Measurements from ENCODE around the gene RMND1.
"Not testable (repeated sequence)": the region's sequence is repeated elsewhere in the genome, so short reads cannot be mapped to it uniquely, and the experiment has no call there.

Gene RMND1

DNA sequence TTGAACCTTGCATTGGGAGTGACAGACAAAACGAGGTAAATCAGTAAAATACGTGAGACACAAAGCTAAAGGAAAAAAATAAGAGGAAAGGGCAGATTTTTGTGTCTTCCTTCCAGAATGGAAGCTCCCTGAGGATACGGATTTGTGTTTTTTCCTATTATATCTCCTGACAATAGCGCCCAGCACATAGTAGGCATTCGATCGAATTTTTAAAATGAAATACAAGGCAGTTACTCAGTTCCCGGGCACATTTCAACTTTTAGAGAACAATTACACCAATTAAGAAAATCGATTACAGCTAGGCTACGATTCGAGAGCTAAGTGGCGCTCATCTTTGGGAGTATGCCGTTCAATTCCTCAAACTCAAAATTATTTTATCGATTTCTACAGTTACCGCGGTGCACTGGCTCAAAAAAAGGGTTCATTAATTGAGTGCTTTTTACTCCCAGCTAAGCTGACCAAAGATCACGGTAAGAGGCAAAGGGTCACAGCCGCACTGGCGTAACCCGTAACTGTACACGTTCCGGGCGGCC is 443 bp downstream of the RMND1 start:
- DNase-seq (ENCODE audit: low spot score), result no peak

DNA sequence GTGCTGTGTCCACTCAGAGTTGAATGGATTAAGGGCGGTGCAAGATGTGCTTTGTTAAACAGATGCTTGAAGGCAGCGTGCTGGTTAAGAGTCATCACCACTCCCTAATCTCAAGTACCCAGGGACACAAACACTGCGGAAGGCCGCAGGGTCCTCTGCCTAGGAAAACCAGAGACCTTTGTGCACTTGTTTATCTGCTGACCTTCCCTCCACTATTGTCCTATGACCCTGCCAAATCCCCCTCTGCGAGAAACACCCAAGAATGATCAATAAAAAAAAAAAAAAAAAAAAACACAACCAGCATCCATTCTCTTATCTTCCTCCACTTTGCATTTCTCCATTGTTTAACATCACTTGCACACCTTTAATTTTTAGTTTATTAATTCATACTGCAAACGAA is 998 bp downstream of the RMND1 start:
- DNase-seq (ENCODE audit: low spot score), result not testable (repeated sequence)

DNA sequence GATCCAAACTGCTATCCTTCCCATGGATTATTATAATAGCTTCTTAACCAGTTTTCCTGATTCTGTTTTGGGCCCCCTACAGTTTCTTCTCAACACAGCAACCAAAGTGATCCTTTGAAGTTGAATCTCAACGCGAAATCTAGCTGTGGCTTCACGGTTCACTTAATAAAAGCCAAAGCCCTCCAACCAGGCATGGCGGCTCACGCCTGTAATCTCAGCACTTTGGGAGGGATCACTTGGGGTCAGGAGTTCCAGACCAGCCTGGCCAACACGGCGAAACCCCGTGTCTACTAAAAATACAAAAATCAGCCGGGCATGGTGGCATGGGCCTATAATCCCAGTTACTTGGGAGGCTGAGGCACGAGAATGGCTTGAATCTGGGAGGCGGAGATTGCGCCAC is 3.3 kb downstream of the RMND1 start:
- DNase-seq (ENCODE audit: low spot score), result no peak

DNA sequence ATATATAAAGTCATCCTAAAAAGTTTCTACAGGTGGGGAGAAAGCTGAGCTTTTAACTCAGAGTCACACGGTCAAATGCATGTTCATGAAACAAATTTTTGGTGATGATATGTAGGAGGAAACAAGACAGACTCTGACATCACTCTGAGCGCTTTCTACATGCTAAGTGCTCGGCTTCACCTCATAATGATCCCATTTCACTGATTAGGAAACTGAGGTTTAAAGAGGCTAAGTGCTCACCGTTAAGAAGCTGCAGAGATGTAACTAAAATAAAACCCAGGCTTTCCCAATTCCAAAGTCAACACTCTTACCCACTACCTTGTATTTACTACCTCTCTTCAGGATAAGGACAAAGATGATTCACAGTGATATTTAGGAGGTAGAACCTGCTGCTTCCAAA is 4.7 kb downstream of the RMND1 start:
- no peak for DNase-seq (ENCODE audit: low spot score)

DNA sequence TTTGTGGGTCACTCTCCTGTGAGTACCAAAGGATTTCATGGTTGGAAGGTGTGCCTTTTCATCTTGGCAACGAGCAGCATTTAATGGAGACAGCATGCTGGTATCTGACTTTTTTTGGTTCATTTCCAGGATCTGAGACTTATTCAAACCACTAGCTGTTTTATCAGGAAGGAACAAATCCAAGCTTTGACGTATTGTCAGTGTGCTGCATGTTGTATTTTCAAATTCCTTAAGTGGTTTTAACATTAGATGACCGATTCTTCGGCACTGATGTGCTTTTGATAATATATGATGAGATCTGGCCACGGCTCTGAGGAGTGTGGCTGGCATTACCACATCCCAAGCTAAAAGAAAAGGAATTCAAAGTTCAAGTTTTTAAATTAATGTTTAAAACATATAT is 6.4 kb downstream of the RMND1 start:
- no peak for DNase-seq (ENCODE audit: low spot score)

DNA sequence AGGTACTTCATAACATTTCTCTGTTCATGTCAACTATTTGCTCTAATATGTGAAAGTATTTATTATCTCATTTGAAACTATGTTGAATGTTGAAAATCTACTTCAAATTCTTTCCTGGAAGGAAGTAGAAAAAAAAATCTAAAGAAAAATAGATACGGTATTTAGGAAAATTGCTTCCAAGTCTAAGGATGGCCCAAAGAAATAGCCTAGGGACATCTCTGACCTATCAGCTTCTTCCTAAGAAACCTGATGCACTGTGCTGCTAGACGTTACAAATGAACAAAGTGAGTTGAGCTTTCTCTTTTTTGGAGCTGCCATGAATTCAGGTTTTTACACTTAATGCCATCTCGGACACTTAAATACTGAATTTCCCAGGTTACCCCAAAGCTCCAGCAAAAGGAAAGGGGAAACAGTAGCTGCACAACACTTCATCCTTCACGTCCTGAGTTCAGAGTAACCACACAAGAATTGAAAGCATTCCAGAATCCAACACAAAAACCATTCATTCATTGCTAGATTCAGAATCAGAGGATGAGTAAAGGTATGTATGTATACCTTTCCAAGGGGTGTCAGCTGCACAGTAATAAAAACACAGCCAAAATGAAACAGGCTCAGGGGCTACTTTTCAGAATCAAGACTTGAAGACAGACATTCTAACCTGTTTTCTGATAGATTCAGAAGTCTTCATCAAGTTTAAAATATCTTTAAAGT is 7.9 kb downstream of the RMND1 start:
- no peak for DNase-seq (ENCODE audit: low spot score)

DNA sequence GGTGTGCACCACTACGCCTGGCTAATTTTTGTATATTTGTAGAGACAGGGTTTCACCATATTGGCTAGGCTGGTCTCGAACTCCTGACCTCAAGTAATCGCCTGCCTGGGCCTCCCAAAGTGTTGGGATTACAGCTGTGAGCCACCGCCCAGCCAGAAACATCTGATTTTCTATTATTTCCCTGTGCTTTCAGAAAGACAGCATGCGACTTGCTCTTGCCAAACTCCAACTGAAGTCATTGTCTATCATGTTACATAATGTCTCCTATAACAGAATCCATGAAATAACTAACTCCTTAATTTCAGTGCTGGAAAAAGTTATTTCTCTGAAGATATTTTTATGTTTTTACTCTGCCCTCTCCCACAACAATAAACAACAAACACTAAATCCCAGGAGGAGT is 8.5 kb downstream of the RMND1 start:
- DNase-seq (ENCODE audit: low spot score), result no peak

DNA sequence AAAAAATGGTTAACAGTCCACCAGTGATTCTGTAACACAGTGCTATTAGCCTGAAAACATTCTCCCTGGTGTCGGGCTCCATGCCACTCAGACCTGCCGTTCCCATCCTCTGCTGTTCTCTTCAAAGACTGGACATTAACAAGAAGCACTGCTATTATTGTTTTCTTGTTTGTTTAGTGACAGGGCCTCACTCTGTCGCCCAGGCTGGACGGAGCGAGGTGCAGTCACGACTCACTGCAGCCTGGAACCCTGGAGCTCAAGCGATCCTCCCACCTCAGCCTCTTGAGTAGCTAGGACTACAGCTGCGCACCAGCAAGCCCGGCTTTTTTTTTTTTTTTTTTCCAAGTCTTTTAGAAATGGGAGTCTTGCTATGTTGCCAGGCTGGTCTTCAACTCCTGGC is 9.6 kb downstream of the RMND1 start:
- no peak for DNase-seq (ENCODE audit: low spot score)

DNA sequence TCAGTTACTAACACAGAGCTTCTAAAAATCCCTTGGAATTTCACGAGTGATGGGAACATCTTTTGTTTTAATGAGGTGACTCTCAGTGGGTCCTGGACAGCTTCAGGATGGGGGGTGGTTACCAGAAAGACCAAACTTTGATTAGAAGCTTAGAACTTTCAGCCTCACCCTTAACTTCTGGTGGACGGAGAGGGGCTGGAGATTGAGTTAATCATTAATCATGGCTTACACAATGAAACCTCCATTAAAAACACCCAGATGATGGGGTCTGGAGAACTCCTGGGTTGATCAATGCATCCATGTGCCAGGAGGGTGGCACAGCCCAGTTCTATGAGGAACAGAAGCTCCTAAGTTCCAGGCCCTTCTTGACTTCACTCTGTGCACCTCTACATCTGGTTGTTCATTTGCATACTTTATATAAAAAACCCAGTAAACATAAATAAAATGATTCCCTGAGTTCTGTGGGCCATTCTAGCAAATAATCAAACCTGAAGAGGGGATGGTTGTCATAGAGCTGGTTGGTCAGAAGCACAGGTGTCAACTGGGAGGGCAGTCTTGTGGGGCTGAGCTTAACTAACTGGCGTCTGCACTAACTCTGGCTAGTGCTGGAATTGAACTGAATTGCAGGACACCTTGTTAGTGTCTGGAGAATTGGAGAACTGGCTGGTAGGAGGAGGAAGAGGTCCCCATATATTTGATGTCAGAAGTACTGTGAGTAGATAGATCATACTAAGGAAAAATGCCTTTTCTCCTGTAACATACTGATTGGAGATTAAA is 10.3 kb downstream of the RMND1 start:
- no peak for DNase-seq (ENCODE audit: low spot score)

DNA sequence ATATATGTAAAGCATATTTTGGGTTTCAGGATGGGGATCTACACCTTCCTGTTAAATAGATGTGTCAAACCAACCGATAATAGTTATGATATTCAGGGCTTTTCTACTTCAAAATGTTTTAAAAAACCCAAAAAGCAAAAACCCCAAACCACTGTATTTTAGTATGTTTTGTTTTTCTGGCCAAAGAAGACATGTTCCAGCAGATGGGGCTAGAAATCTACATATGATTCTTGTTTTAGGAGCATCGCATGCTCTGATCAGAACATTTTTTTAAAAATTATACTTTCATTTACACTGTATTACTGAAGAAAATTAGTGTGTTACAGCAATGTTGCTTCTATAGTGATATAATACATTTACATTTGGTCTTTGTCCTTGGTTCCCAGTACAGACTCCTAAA is 11.0 kb downstream of the RMND1 start:
- no peak for DNase-seq (ENCODE audit: low spot score)

DNA sequence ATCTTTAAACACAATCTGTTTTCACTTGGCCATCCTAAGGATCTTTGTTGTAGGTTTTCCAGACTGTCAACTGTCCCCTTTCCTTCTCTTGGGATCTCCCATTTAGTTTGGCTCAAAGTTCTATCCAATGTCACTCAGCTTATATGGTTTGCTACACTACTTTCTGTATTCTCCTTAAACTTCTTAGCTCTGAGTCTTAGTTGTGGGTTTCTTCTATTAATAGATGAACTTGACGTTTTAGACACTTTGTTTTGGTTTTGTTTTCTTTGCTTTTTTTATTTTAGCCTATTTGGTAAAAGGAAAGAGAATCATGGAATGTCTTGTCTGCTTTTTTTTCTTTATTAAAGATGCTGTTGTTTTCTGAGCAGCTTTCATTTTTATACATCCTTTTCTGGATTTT is 11.4 kb downstream of the RMND1 start:
- DNase-seq (ENCODE audit: low spot score), result no peak

DNA sequence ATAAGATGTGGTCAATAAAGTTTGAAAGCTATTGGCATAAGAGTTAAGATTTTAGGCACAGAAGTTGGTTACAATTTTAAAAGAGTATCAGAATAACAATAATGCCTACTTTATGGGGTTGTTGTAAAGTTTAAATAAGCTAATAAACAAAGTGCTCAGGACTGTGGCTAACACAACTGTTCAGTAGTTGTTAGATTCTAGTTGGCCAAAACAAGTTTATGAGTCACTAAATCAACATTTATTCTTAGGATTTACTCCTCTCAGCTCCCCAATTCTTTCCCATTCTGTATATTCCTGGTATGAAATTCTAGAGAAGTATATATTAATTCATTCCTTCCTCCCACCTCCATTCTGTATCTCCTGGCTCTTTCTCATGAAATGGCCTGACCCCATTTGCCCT is 14.5 kb downstream of the RMND1 start:
- no peak for DNase-seq (ENCODE audit: low spot score)

DNA sequence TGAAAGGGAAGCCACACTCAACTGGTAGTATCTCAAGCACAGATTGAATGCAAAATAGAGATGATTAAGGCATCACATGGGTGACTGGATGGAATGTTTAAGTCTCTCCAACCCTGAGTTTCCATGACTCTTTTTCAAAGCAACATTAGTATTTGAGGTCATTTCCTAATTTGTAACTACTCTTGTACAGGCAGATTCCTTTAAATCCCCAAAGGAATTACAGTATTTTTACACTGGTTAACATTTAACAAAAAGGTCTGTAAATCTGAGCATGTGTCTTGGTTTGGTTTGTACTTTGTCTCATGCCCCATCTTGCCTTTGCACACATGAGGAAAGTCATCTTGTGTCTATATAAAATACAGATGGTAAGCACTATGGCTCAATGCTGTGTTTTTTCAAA is 15.1 kb downstream of the RMND1 start:
- DNase-seq (ENCODE audit: low spot score), result no peak

DNA sequence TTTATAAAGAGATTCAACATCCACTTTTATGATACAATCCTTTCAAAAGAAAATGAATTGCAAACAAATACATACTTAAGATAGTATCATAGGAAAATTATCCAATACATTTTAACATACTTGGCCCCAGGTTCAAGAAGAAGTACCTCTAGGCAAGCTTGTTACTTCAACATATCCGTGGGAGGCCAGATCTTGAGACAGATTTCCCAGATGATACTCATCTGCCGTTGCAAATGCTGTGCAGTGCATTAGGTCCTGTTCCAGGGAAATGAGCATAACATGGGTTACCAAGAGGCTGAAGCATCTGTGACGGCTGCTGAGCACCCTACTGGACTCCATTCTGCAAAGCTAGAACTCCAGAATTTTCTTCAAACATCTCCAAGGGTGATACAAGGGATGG is 15.6 kb downstream of the RMND1 start:
- no peak for DNase-seq (ENCODE audit: low spot score)

DNA sequence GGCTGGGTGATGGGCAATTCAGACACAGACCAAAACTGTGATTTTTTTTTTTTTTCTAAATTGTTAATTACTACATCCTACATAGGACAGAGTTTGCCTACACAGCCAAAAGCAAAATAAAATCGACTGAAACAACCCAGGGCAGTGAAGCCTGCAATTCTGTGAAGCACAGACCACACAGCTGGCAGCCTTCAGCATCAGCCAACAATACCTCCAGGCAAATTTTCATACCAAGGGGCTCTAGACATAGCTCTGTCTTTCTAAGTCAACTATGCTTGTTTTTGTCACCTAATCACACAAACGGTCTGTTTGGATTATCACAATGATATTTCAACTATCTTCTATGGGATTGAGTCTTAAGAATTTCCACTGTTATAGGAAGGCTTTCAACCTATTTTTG is 17.6 kb downstream of the RMND1 start:
- DNase-seq (ENCODE audit: low spot score), result no peak

DNA sequence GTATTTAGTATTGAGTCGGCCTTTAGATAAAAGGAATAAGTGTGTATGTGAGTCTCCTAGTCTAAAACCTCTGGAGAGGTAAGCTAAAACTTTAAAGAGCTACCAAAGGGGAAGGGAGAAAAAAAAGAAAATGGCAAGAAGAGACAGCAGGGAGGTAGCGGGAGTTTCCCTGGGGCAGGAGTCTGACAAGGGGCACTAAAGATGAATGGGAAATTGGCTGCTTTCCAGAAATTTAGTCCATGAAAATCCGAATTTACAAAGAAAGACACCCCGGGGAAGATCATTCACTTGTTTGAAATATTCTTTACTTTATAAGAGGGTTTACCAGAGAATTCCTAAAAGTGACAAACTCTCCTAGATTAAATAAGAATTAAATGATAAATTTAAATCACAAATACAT is 19.3 kb downstream of the RMND1 start:
- DNase-seq (ENCODE audit: low spot score), result no peak

DNA sequence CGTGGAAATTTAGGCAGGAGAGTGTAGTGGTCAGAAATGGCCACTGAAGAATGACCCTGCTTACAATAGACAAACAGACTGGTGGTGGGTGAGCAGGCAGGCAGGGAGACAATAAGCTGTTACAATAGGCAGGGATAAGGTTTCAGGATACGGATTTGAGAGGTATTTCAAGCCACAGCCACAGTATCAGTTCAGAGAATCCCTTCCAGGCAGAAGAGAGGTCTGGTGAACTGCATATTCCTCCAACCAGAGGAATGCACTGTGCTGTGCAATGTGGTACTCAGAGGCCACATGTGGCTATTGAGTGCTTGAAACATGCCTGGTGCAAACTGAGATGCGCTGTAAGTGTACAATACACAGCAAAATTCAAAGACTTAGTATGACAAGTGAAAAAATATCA is 20.6 kb downstream of the RMND1 start:
- no peak for DNase-seq (ENCODE audit: low spot score)

DNA sequence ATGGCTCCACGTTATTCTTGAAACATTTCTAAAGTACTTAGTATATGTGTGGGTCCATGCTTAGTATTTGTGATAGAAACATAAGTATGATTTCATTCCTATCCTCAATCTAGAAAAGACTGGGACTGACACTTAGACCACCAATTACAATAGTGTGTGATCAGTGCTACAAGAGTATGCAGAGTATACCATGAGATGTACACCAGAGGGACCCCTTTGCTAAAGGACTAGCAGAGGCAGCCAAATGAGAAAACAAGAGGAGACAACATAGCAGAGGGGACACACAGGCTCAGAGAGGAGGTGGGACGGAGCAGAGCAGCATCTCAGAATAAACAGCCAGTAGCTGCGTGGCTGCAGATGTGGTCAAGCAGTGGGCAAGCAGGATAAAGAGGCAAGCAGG is 21.0 kb downstream of the RMND1 start:
- DNase-seq (ENCODE audit: low spot score), result no peak

DNA sequence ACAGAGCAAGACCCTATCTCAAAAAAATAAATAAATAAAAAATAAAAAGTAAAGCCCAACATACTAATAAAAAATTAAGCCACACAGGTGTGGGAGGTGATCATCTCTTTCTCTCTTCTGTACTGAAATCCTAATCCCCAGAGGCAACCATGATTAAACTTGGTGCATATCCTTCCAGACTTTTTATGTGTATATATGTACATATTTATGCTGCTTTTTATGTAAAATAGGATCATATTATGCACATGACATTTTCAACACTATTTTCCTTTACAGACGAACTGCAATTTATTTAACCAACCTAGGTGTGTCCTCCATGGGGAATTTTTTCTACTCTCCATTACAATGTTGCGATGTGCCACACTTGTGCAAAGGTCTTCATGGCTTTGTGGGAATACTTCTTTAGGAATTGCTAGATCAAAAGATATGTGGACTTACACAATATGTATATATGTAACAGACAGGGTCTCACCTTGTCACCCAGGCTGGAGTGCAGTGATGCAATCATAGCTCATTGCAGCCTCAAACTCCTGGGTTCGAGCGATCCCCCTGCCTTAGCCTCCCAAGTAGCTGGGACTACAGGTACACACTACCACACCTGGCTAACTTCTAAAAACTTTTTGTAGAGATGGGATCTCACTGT is 23.7 kb downstream of the RMND1 start:
- DNase-seq (ENCODE audit: low spot score), result no peak

DNA sequence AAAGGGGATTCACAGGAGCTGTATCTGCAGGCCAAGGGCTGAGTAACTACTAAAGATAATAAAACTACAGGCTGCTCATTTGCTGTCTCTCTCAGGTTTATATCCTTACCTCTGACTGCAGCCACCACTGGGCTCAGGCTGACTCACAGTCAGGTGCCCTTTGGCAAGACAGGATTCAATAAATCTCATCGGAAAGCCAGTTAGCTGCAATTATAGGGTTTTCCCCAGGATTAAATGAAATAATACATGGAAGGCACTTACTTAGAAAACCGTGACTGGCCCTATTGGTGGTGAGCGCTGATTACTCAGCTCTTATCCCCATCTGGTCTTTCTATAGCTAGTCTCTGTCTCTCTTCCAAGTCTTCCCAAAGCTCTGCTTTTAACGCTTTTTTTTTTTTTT is 26.4 kb downstream of the RMND1 start:
- DNase-seq (ENCODE audit: low spot score), result no peak

DNA sequence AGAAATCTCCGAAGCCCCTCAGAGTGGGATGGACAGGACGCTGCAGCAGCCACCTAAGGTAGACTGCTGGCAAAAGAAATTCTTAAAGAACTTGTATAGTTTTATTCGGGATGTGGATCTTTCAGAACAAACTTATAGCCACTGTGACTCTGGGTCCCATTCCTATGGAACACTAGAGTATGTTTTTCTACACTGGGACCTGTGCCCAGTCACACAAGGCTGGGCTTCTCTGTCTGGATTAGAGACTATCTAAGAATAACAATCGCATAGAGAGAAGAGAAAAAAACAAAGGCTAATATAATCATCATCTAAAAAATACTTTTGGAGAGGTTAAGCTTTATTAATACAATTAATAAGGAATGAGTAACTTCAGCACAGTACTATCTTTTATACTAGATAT is 28.9 kb downstream of the RMND1 start:
- no peak for DNase-seq (ENCODE audit: low spot score)

DNA sequence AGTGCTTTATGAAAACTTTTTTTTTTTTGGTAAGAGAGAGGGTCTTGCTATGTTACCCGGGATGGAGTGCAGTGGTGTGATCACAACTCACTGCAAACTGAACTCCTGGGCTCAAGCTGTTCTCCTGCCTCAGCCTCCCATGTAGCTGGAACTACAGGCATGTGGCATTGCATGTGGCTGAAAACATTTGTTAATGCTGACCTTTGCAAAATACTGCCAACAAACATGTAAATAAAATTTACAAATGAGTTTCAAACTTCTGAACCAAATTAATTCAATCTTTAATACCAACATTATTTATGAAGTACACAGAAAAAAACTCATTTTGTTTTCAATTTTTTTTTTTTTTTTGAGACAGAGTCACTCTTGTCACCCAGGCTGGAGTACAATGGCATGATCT is 34.4 kb downstream of the RMND1 start:
- DNase-seq (ENCODE audit: low spot score), result no peak

DNA sequence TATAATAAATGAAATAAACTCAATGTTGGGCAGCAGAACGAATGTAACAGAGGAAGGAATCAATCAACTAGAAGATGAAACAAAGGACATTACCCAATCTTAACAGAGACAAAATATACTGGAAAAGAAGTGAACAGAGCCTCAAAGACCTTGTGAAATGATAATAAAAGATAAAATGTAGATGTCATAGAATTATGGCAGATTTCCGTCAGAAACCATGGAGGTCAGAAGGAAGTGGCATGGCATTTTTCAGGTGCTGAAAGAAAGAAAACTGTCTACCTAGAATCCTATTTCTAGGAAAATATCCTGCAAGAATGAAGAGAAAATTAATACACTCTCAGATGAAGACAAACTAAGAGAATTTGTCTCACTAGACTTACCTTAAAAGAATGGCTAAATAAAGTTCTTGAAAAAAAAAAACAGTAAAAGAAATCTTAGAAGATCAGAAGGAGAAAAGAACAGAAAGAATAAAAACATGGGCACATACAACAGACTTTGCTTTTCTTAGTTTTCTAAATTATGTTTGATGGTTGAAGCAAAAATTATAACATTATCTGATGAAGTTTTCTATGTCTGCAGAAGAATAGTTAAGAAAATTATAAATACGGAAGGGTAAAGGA is 37.2 kb downstream of the RMND1 start:
- no peak for DNase-seq (ENCODE audit: low spot score)
